ENCODE data around the gene SELENON. TPM values are rescaled to one million over a fixed set of nuclear protein-coding genes. Genes with fewer than 3 reads are reported as not detected.

SELENON gene
- polyA plus RNA-seq, 3 donors = 1.5 to 31.5 (median 3.5) TPM

DNA sequence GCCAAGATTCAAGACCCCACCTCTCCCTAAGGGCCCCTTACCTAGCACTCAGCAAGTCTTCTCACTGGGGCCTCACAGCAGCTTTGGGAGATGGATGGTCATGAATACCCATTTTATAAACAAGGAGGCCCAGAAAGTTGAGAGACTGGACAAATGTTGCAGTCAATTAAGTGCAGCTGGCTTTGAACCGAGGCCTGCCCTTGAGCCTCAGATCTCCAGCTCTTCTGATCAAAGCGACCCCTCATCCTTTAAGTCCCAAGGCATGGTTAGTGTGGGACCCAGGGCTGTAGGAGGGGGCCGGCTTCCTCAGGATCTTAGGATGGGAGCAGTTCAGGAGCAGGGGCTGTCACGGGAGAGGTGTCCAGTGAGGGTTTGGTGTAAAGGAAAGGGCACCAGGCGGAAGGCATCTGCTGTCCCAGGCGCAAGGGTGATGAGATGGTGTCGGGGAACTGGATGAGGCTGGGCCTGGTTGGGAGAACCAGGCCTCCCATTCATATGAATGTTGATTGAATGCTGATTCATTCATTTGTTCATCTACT is 14.6 kb downstream of the SELENON start:
- H3K79me2 ChIP-seq (ENCODE audit: insufficient read depth, low read length) = no peaks in the 10 kb centered on the region
- Mint-ChIP-seq H3K4me1 (peaks cover 26% of the 10 kb centered on the region), H3K9me3 (no peaks in the 10 kb centered on the region), H3K27me3 (ENCODE audit: low read depth in 3 of 3) (peaks cover 0 to 5% (median 2%) of the 10 kb centered on the region in 3 donors), H3K27ac (peak overlapping the region in 1 of 7 donors; percentile 15), H3K4me3 (no peak overlapping the region), H3K36me3 (peaks cover 35 to 58% of the 10 kb centered on the region in 2 donors)
- no peaks in the 10 kb centered on the region for H3K27me3 ChIP-seq (ENCODE audit: control insufficient read depth in 2 of 2, insufficient read depth in 2 of 2, low read length in 2 of 2)
- H3K9me3 ChIP-seq (replicated peaks in 1 of 2; ENCODE audit: control insufficient read depth in 1 of 2, insufficient read depth in 1 of 2, low read length in 2 of 2) = no peaks in the 10 kb centered on the region
- no peak overlapping the region for H2AFZ ChIP-seq (ENCODE audit: insufficient read depth, low read depth, low read length, poor library complexity, severe bottlenecking)
- H3K9ac ChIP-seq (ENCODE audit: insufficient read depth, low read length, poor library complexity, severe bottlenecking) = no peak overlapping the region
- H3K4me2 ChIP-seq (replicated peaks; ENCODE audit: extremely low read depth, low read length, poor library complexity, severe bottlenecking) = no peak overlapping the region
- DNase-seq = no peak
- TF ChIP-seq, protein P1, sequence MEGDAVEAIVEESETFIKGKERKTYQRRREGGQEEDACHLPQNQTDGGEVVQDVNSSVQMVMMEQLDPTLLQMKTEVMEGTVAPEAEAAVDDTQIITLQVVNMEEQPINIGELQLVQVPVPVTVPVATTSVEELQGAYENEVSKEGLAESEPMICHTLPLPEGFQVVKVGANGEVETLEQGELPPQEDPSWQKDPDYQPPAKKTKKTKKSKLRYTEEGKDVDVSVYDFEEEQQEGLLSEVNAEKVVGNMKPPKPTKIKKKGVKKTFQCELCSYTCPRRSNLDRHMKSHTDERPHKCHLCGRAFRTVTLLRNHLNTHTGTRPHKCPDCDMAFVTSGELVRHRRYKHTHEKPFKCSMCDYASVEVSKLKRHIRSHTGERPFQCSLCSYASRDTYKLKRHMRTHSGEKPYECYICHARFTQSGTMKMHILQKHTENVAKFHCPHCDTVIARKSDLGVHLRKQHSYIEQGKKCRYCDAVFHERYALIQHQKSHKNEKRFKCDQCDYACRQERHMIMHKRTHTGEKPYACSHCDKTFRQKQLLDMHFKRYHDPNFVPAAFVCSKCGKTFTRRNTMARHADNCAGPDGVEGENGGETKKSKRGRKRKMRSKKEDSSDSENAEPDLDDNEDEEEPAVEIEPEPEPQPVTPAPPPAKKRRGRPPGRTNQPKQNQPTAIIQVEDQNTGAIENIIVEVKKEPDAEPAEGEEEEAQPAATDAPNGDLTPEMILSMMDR (IDR thresholded peaks at IDR 0.05) = no peak
- intact Hi-C loops (cut with micrococcal nuclease) = no loop called here
- peaks cover 23 to 52% of the 10 kb centered on the region in 2 donors for H3K36me3 ChIP-seq (replicated peaks in 1 of 2; ENCODE audit: control insufficient read depth in 1 of 2, insufficient read depth in 2 of 2, low read length in 2 of 2)
- no peak overlapping the region for H3K4me3 ChIP-seq (replicated peaks in 1 of 3; ENCODE audit: low read depth in 2 of 3, low read length in 3 of 3)
- H4K20me1 ChIP-seq (ENCODE audit: insufficient read depth, low read length) = peaks cover 13% of the 10 kb centered on the region
- peaks cover 11 to 27% of the 10 kb centered on the region in 2 donors for H3K4me1 ChIP-seq (ENCODE audit: control insufficient read depth in 1 of 2, insufficient read depth in 2 of 2, low read length in 2 of 2)
- WGBS (ENCODE audit: insufficient coverage) = 94% methylated on average over 6 of the region's 7 CpGs
- H3K27ac ChIP-seq (ENCODE audit: low read depth in 1 of 2, low read length in 2 of 2) = no peak overlapping the region

DNA sequence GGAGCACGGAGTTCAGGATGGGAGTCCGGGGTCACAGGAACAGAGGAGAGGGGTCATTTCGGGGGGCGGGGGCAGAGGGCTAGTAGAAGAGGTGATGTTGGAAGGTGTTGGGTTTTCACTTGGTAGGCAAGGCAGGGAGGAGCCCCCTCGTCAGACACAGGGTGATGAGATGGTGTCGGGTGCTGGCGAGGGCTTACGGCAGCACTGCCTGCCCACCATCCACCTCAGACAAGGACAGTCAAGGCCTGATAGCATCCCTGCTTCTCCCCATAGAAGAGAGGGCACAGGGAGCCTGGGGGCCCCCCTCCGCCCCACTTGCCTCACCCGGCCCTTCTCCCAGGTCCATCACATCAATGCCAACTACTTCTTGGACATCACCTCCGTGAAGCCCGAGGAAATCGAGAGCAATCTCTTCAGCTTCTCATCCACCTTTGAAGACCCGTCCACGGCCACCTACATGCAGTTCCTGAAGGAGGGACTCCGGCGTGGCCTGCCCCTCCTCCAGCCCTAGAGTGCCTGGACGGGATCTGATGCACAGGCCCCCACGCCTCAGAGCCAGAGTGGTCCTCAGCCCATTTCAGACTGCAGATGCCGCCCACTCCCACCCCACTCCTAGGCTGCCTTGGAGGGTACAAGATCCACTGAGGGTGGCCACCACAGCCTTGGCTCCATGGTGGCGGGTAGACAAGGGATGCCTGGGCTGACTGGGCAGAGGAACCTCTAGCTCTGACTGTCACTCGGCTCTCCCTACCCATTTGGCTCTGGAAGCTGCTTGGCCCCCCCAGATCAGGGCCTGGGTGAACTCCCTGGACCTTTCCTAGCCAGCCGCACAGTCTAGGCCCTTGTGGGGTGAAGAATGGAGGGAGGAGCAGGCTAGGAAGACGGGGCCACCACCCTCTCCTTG is 15.5 kb downstream of the SELENON start:
- H3K4me3 Mint-ChIP-seq = no peak overlapping the region
- TF ChIP-seq, protein P1 (IDR thresholded peaks at IDR 0.05) = no peak

More for the DNA sequence above, 15.5 kb downstream of the SELENON start:
- Histone ChIP-seq H3K9ac (ENCODE audit: insufficient read depth, low read length, poor library complexity, severe bottlenecking) (no peak overlapping the region), H3K79me2 (ENCODE audit: insufficient read depth, low read length) (peaks cover 7% of the 10 kb centered on the region), H3K27me3 (ENCODE audit: control insufficient read depth in 2 of 2, insufficient read depth in 2 of 2, low read length in 2 of 2) (no peaks in the 10 kb centered on the region), H2AFZ (ENCODE audit: insufficient read depth, low read depth, low read length, poor library complexity, severe bottlenecking) (no peak overlapping the region), H3K4me1 (ENCODE audit: control insufficient read depth in 1 of 2, insufficient read depth in 2 of 2, low read length in 2 of 2) (peaks cover 7 to 24% of the 10 kb centered on the region in 2 donors), H3K9me3 (replicated peaks in 1 of 2; ENCODE audit: control insufficient read depth in 1 of 2, insufficient read depth in 1 of 2, low read length in 2 of 2) (no peaks in the 10 kb centered on the region), H3K4me2 (replicated peaks; ENCODE audit: extremely low read depth, low read length, poor library complexity, severe bottlenecking) (no peak overlapping the region), H3K36me3 (replicated peaks in 1 of 2; ENCODE audit: control insufficient read depth in 1 of 2, insufficient read depth in 2 of 2, low read length in 2 of 2) (peaks cover 23 to 45% of the 10 kb centered on the region in 2 donors), H3K4me3 (replicated peaks in 1 of 3; ENCODE audit: low read depth in 2 of 3, low read length in 3 of 3) (no peak overlapping the region), H3K27ac (ENCODE audit: low read depth in 1 of 2, low read length in 2 of 2) (no peak overlapping the region), H4K20me1 (ENCODE audit: insufficient read depth, low read length) (peaks cover 10% of the 10 kb centered on the region)
- Mint-ChIP-seq H3K4me1 (peaks cover 22% of the 10 kb centered on the region), H3K36me3 (peaks cover 35 to 52% of the 10 kb centered on the region in 2 donors), H3K27me3 (ENCODE audit: low read depth in 3 of 3) (peaks cover 0 to 4% (median 2%) of the 10 kb centered on the region in 3 donors), H3K27ac (peak overlapping the region in 2 of 7 donors; percentile 1 to 23), H3K9me3 (no peaks in the 10 kb centered on the region)
- DNase-seq = no peak
- 95% methylated on average over 17 of the region's 24 CpGs for WGBS (ENCODE audit: insufficient coverage)
- intact Hi-C loops (cut with micrococcal nuclease) = no loop called here
